Neural crest cell (in vitro differentiated cells): Measurements from ENCODE around the gene FAM227A. TPM values are rescaled to one million over a fixed set of nuclear protein-coding genes. Genes with fewer than 3 reads are reported as not detected.

Experiments used
- DNase-seq: peaks from one replicate; pipeline ENCODE4 v3.0.0; 2021; ENCODE audit warnings: low read depth, mixed read lengths, low spot score
- H3K27ac Mint-ChIP-seq: one replicate; pipeline ENCODE4 v1.8.0; 2021; ENCODE audit warnings: mild to moderate bottlenecking, mixed read lengths; ENCODE audit not compliant: unreplicated experiment
- H3K27me3 Mint-ChIP-seq: 2 replicates; pipeline ENCODE4 v1.8.0; 2021; ENCODE audit warnings: low read depth, mild to moderate bottlenecking, mixed read lengths
- H3K36me3 Mint-ChIP-seq: 2 replicates; pipeline ENCODE4 v1.8.0; 2021; ENCODE audit warnings: low read depth, mild to moderate bottlenecking, mixed read lengths
- H3K4me1 Mint-ChIP-seq: 2 replicates; pipeline ENCODE4 v1.8.0; 2021; ENCODE audit warnings: mixed read lengths
- H3K4me3 Mint-ChIP-seq: one replicate; pipeline ENCODE4 v1.8.0; 2021; ENCODE audit warnings: mild to moderate bottlenecking, mixed read lengths
- H3K9me3 Mint-ChIP-seq: 2 replicates; pipeline ENCODE4 v1.8.0; 2021; ENCODE audit warnings: mixed read lengths
- total RNA-seq: library from RNA; stranded (reverse); gene quantifications from 2 replicates; pipeline ENCODE4 v1.2.1, GENCODE V29; 2021
- TF ChIP-seq, protein P1 (sequence below): fragments of 200-600 bp; sonication (generic); conservative IDR thresholded peaks from 2 replicates; pipeline ENCODE4 v1.5.0; 2021; ENCODE audit warnings: antibody characterized with exemption, mild to moderate bottlenecking

Gene FAM227A
- total RNA-seq, 1 donor from 2014 or later: 7.8 TPM

GRCh38 chr22:38696606-38697424 lies 40.6 kb upstream of the FAM227A start:
- H3K9me3 Mint-ChIP-seq: no peaks in the 10 kb centered on the region
- H3K4me1 Mint-ChIP-seq: peaks cover 50% of the 10 kb centered on the region
- peaks cover 2% of the 10 kb centered on the region for H3K27me3 Mint-ChIP-seq
- H3K4me3 Mint-ChIP-seq: peak overlapping the region; percentile 94
- H3K27ac Mint-ChIP-seq: peak overlapping the region; percentile 3
- DNase-seq: no peak
- H3K36me3 Mint-ChIP-seq: peaks cover 2% of the 10 kb centered on the region
- TF ChIP-seq, protein P1, sequence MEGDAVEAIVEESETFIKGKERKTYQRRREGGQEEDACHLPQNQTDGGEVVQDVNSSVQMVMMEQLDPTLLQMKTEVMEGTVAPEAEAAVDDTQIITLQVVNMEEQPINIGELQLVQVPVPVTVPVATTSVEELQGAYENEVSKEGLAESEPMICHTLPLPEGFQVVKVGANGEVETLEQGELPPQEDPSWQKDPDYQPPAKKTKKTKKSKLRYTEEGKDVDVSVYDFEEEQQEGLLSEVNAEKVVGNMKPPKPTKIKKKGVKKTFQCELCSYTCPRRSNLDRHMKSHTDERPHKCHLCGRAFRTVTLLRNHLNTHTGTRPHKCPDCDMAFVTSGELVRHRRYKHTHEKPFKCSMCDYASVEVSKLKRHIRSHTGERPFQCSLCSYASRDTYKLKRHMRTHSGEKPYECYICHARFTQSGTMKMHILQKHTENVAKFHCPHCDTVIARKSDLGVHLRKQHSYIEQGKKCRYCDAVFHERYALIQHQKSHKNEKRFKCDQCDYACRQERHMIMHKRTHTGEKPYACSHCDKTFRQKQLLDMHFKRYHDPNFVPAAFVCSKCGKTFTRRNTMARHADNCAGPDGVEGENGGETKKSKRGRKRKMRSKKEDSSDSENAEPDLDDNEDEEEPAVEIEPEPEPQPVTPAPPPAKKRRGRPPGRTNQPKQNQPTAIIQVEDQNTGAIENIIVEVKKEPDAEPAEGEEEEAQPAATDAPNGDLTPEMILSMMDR: no peak

- no peaks in the 10 kb centered on the region for H3K27me3 Mint-ChIP-seq
- no peak overlapping the region for H3K4me3 Mint-ChIP-seq
- TF ChIP-seq, protein P1: no peak
- H3K4me1 Mint-ChIP-seq: peaks cover 46% of the 10 kb centered on the region
- no peaks in the 10 kb centered on the region for H3K9me3 Mint-ChIP-seq
- DNase-seq: no peak
- H3K27ac Mint-ChIP-seq: no peak overlapping the region
- peaks cover 2% of the 10 kb centered on the region for H3K36me3 Mint-ChIP-seq
These were observed 38.7 kb upstream of the FAM227A start for GRCh38 chr22:38694940-38695339.

GRCh38 chr22:38694049-38694448 lies 37.9 kb upstream of the FAM227A start:
- H3K4me1 Mint-ChIP-seq: peaks cover 37% of the 10 kb centered on the region
- H3K4me3 Mint-ChIP-seq: no peak overlapping the region
- no peaks in the 10 kb centered on the region for H3K27me3 Mint-ChIP-seq
- TF ChIP-seq, protein P1: no peak
- no peak for DNase-seq
- H3K9me3 Mint-ChIP-seq: no peaks in the 10 kb centered on the region
- peaks cover 2% of the 10 kb centered on the region for H3K36me3 Mint-ChIP-seq
- no peak overlapping the region for H3K27ac Mint-ChIP-seq

DNA sequence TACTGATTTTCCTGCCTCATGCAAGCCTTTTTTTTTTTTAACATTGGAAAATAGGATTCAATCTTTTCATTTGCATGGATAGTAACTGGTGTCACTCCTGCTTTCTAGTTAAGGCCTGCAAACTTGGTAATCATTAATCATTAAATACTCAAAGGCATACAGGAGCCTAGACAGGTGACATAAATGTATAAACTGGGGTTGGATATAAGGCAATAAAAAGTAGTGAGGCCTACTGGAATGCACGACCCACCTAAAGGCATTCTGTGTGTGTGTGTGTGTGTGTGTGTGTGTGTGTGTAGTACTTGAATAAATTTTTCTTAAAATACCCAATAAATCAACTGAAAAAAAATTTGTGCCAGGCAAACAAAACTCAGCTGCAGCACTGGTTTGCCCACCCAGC lies 33.5 kb upstream of the FAM227A start:
- Mint-ChIP-seq H3K36me3 (peaks cover 2% of the 10 kb centered on the region), H3K27me3 (no peaks in the 10 kb centered on the region), H3K4me3 (no peak overlapping the region), H3K9me3 (no peaks in the 10 kb centered on the region), H3K4me1 (peaks cover 10% of the 10 kb centered on the region), H3K27ac (no peak overlapping the region)
- TF ChIP-seq, protein P1: no peak
- no peak for DNase-seq

DNA sequence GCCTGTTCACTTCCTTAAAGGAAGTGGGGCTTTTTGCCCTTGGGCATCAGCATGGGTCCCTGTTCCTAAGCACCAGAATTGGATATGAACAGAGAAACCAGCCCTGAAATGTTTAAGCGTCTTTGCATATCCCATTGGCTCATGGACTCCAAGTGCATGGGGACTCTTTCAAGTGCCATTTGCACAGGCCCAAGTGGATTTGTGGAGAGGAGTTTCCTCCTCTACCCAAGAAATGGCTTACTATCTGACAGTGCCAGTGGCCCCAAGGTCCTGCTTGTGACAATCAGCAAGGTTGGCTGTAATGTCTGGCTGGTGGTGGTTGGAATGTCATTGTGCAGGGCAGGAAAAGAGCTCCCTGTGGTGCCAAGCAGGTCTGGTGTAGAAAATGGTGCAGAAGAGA lies 29.6 kb upstream of the FAM227A start:
- H3K4me1 Mint-ChIP-seq: peaks cover 23% of the 10 kb centered on the region
- no peaks in the 10 kb centered on the region for H3K27me3 Mint-ChIP-seq
- TF ChIP-seq, protein P1: no peak
- H3K27ac Mint-ChIP-seq: no peak overlapping the region
- H3K4me3 Mint-ChIP-seq: peak overlapping the region; percentile 63
- peaks cover 22% of the 10 kb centered on the region for H3K36me3 Mint-ChIP-seq
- peaks cover 6% of the 10 kb centered on the region for H3K9me3 Mint-ChIP-seq
- no peak for DNase-seq
